Measurements from ENCODE around the gene APOL6.

DNA sequence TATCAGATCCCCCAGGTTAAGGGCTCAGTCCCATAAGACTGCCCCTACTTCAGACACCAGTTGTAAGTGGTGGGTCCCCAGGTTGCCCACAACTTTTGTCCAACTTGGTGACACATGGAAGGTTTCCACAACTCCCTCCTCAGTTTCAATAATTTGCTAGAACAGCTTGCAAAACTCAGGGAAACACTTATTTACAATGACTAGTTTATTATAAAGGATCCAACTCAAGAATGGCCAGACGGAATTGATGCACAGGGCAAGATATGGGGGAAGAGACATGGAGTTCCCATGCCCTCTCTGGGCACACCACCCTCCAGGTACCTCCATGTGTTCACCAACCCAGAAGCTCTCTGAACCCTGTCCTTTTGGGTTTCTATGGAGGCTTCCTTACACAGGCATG is 5.6 kb downstream of the APOL6 start:
- TF ChIP-seq, protein P1, sequence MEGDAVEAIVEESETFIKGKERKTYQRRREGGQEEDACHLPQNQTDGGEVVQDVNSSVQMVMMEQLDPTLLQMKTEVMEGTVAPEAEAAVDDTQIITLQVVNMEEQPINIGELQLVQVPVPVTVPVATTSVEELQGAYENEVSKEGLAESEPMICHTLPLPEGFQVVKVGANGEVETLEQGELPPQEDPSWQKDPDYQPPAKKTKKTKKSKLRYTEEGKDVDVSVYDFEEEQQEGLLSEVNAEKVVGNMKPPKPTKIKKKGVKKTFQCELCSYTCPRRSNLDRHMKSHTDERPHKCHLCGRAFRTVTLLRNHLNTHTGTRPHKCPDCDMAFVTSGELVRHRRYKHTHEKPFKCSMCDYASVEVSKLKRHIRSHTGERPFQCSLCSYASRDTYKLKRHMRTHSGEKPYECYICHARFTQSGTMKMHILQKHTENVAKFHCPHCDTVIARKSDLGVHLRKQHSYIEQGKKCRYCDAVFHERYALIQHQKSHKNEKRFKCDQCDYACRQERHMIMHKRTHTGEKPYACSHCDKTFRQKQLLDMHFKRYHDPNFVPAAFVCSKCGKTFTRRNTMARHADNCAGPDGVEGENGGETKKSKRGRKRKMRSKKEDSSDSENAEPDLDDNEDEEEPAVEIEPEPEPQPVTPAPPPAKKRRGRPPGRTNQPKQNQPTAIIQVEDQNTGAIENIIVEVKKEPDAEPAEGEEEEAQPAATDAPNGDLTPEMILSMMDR (IDR thresholded peaks at IDR 0.05; ENCODE audit: extremely low read depth in 1 of 2, insufficient read depth in 1 of 2, low read depth in 1 of 2, low read length in 2 of 2): no peak
- TF ChIP-seq EZH2 (IDR thresholded peaks at IDR 0.05; ENCODE audit: borderline replicate concordance, low read depth, low read length, severe bottlenecking): no peak
